Glutamatergic neuron (in vitro differentiated cells): ENCODE data around the gene ASPG. TPM values are rescaled to one million over a fixed set of nuclear protein-coding genes. Genes with fewer than 3 reads are reported as not detected.

Experiments used
- DNase-seq: peaks from one replicate; pipeline ENCODE4 v3.0.0; 2022
- H3K27ac Mint-ChIP-seq: one replicate; pipeline ENCODE4 v1.8.0; 2020; ENCODE audit warnings: mild to moderate bottlenecking, mixed read lengths, inconsistent platforms; ENCODE audit not compliant: unreplicated experiment
- H3K27me3 Mint-ChIP-seq: one replicate; pipeline ENCODE4 v1.8.0; 2020; ENCODE audit warnings: mild to moderate bottlenecking, moderate library complexity, mixed read lengths, inconsistent platforms; ENCODE audit not compliant: unreplicated experiment
- H3K36me3 Mint-ChIP-seq: one replicate; pipeline ENCODE4 v1.8.0; 2020; ENCODE audit warnings: mild to moderate bottlenecking, mixed read lengths, inconsistent platforms; ENCODE audit not compliant: unreplicated experiment
- H3K4me1 Mint-ChIP-seq: one replicate; pipeline ENCODE4 v1.8.0; 2020; ENCODE audit warnings: mild to moderate bottlenecking, low read depth, mixed read lengths, inconsistent platforms; ENCODE audit not compliant: unreplicated experiment
- H3K4me3 Mint-ChIP-seq: one replicate; pipeline ENCODE4 v1.8.0; 2020; ENCODE audit warnings: mild to moderate bottlenecking, mixed read lengths, inconsistent platforms; ENCODE audit not compliant: unreplicated experiment
- H3K9me3 Mint-ChIP-seq: one replicate; pipeline ENCODE4 v1.8.0; 2020; ENCODE audit warnings: mild to moderate bottlenecking, moderate library complexity, mixed read lengths, inconsistent platforms; ENCODE audit not compliant: unreplicated experiment
- total RNA-seq: library from RNA; stranded (reverse); fragmentation: NEBNext Ultra II Directional; extraction: Animal tissue kit (Norgen Biotek cat#: 25700); gene quantifications from one replicate; pipeline ENCODE4 v1.2.1, GENCODE V29; 2021; ENCODE audit not compliant: unreplicated experiment
- TF ChIP-seq, protein P1 (sequence below): fragments of 200-600 bp; sonication (generic); IDR thresholded peaks from one replicate; pipeline ENCODE4 v1.5.0; 2021; ENCODE audit not compliant: partially characterized antibody, unreplicated experiment

Gene ASPG
- total RNA-seq, 1 donor from 2014 or later = not detected

DNA sequence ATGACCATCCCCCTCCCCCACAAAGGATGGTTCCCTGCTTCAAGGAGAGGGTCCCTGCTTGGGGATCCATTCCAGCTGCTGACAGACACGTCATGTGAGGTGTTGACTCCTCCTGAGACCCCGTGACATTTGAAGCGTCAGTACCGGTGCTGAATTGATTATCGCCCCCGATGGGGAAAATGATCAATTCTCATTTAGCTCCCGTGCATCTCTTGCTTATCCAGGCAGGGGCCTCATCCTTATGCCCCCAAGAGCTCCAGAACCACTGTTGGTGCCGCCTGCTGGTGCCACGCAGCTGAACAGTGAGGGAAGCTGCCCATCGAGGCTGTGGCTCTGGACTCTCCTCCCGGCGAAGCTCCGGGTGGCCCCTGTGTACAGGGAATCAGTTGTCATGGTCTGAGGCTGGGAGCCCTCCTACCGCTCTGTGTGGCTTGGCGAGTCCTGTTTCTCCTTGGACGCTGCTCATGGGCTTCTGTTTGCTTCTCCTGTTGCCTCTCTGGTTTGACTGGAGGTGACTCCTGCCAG, 57.5 kb downstream of the ASPG start:
- Mint-ChIP-seq H3K27ac (no peak overlapping the region), H3K9me3 (peaks cover 2% of the 10 kb centered on the region), H3K36me3 (no peaks in the 10 kb centered on the region), H3K27me3 (peaks cover 5% of the 10 kb centered on the region), H3K4me1 (no peaks in the 10 kb centered on the region), H3K4me3 (no peak overlapping the region)
- DNase-seq = peak; percentile 15
- TF ChIP-seq, protein P1, sequence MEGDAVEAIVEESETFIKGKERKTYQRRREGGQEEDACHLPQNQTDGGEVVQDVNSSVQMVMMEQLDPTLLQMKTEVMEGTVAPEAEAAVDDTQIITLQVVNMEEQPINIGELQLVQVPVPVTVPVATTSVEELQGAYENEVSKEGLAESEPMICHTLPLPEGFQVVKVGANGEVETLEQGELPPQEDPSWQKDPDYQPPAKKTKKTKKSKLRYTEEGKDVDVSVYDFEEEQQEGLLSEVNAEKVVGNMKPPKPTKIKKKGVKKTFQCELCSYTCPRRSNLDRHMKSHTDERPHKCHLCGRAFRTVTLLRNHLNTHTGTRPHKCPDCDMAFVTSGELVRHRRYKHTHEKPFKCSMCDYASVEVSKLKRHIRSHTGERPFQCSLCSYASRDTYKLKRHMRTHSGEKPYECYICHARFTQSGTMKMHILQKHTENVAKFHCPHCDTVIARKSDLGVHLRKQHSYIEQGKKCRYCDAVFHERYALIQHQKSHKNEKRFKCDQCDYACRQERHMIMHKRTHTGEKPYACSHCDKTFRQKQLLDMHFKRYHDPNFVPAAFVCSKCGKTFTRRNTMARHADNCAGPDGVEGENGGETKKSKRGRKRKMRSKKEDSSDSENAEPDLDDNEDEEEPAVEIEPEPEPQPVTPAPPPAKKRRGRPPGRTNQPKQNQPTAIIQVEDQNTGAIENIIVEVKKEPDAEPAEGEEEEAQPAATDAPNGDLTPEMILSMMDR = no peak

DNA sequence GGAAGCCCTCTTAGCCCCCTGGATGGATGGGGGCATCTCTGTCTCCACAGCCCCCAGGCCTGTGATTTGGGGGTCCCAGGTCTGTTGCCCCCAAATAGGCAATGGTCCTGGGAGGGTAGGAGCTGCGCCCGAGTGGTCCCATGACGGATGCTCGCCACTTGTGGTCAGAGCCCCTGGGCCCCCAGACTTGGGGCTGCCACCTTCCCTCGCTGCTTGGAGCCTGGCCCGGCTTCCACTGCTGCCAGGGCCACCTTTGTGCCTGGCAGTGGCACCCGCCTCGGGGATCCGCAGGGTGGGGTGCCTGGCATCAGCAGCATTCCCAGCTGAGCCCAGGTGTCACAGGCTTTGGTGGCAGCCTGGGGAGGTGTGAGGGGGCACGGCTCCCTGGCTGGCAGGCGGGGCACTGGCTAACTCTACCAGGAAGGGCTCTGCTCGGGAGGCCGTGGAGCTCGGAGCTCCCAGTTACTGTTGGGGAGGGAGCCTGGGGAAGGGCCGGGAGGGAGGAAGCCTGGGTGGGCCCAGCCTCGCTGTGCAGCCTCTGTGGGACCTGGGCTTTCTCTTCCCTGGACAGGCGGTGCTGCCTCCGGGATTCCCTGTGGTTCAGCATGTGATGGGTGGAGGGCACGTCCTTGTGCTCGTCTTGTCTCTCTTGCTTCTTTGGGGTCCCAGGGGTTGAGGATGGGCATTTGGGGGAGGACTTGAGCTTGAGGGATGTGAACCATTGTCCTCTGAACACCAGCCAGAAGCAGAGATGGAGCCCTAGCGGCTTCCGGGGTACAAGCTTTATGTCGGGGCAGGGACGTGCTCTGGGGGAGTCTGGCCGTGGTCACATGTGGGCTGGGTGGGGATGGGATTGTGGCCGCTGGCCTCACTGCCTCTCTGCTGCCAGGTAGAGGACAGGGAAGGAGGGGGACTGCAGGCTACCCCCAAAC, 58.3 kb downstream of the ASPG start:
- Mint-ChIP-seq H3K9me3 (peaks cover 4% of the 10 kb centered on the region), H3K4me3 (no peak overlapping the region), H3K27me3 (peaks cover 6% of the 10 kb centered on the region), H3K27ac (no peak overlapping the region), H3K4me1 (no peaks in the 10 kb centered on the region), H3K36me3 (no peaks in the 10 kb centered on the region)
- peak; percentile 12 for DNase-seq
- TF ChIP-seq, protein P1 = no peak

DNA sequence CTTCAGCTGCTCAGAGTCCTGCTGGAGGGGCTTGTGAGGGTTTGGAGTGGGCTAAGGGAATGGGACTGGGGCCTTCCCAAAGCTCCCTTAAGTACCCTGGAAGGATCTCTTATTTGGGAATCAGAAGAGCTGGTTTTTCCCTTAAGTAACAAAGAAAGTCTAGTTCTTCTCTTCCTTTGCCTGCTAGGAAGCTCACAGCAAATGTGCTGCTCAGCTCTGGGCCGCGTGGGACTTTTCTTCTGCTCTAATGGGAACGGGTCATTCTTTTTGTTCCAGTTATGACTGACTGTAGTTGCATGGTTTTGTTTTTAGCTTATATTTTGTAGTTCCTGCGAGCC, 58.9 kb downstream of the ASPG start:
- Mint-ChIP-seq H3K4me1 (no peaks in the 10 kb centered on the region), H3K4me3 (no peak overlapping the region), H3K27me3 (peaks cover 6% of the 10 kb centered on the region), H3K36me3 (no peaks in the 10 kb centered on the region), H3K9me3 (peaks cover 3% of the 10 kb centered on the region), H3K27ac (no peak overlapping the region)
- TF ChIP-seq, protein P1 = no peak
- no peak for DNase-seq

DNA sequence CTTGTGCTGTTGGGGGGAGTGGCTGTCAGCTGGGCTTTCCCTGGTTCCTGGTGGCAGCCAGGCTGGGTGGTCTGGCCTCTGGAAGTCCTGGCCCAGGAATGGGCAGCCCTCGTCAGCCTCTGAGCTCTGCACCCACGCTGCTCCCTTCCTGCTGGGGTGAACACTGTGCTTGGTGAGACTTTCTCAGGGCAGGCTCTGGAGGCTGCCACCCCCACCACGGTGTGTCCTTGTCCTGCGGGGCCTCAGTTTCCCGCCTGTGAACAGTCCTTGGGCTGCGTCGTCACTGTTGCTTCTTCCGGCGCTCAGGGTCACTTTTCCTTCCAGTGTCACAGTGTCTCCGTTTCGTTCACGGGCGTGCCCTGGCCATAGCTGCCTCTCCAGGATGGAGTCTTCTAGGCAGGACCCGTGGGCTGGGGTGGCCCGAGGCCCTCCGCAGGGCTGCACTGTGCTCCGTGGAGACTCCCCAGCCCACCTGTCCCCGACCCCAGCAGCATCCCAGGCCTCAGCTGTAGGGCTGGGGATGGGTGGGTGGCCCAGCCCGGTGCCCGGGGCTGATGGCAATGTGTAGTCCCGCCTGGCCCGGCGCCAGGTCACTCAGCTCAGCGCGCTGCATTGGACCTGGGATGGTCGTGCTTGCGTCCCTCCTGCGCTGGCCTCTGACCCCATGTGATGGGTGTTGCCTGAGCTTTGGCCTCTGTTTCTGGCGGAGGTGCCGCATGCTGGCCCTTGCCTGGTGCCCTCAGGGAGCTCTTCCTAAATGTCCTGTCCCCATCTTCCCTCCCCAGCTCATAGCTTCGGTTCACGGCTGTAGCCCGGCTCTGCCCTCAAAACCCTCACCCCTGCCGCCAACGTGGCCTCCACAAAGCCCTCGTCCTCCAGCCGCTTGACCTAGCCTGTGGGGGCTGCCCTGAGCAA, 59.7 kb downstream of the ASPG start:
- peak; percentile 14 for DNase-seq
- Mint-ChIP-seq H3K4me1 (no peaks in the 10 kb centered on the region), H3K27ac (no peak overlapping the region), H3K9me3 (peaks cover 3% of the 10 kb centered on the region), H3K36me3 (no peaks in the 10 kb centered on the region), H3K4me3 (no peak overlapping the region), H3K27me3 (peaks cover 6% of the 10 kb centered on the region)
- TF ChIP-seq, protein P1 = no peak
